Medulla oblongata (tissue), 1 donor: ENCODE data around the gene PLEKHG4.

Experiments
- DNase-seq: peaks from one replicate; pipeline ENCODE4 v3.0.0-alpha.2; 2015; ENCODE audit errors: extremely low spot score

PLEKHG4 gene

GRCh38 chr16:67279296-67280089 is at the start of gene PLEKHG4:
Gene PLEKHG4 (plus strand): TSS chr16:67279532. CDS start chr16:67280045, 513 bp downstream.
- peak; percentile 59 for DNase-seq

GRCh38 chr16:67229906-67230808 is 49.2 kb upstream of the PLEKHG4 start:
- DNase-seq, result no peak

GRCh38 chr16:67230809-67231660 is 48.3 kb upstream of the PLEKHG4 start:
- no peak for DNase-seq

- DNase-seq, result no peak
Measured at GRCh38 chr16:67233596-67233995, 45.7 kb upstream of the PLEKHG4 start.

GRCh38 chr16:67234180-67234597 is 45.1 kb upstream of the PLEKHG4 start:
- DNase-seq, result no peak

GRCh38 chr16:67235816-67236562 is 43.3 kb upstream of the PLEKHG4 start:
- DNase-seq, result no peak

- DNase-seq, result no peak
Measured at GRCh38 chr16:67236563-67237395, 42.6 kb upstream of the PLEKHG4 start.

- DNase-seq, result no peak
Measured at GRCh38 chr16:67237396-67238277, 41.7 kb upstream of the PLEKHG4 start.

GRCh38 chr16:67238278-67238575 is 41.1 kb upstream of the PLEKHG4 start:
- DNase-seq, result no peak

- no peak for DNase-seq
Measured at GRCh38 chr16:67238806-67239470, 40.4 kb upstream of the PLEKHG4 start.

- DNase-seq, result no peak
Measured at GRCh38 chr16:67240506-67240905, 38.8 kb upstream of the PLEKHG4 start.

- DNase-seq, result no peak
Measured at GRCh38 chr16:67241008-67241900, 38.1 kb upstream of the PLEKHG4 start.

- no peak for DNase-seq
Measured at GRCh38 chr16:67242138-67242730, 37.1 kb upstream of the PLEKHG4 start.

- DNase-seq, result no peak
Measured at GRCh38 chr16:67243481-67243880, 35.9 kb upstream of the PLEKHG4 start.

GRCh38 chr16:67244387-67245185 is 34.7 kb upstream of the PLEKHG4 start:
- DNase-seq, result peak; percentile 86

- no peak for DNase-seq
Measured at GRCh38 chr16:67245186-67245585, 34.1 kb upstream of the PLEKHG4 start.
